GM06990 (cell line): ENCODE data around the gene OXA1L.
A peak's percentile ranks its signal among the peaks of the same experiment; 100 is the strongest.
"Not testable (repeated sequence)": the region's sequence is repeated elsewhere in the genome, so short reads cannot be mapped to it uniquely, and the experiment has no call there.

Experiments used
- DNase-seq: peaks from one replicate; pipeline ENCODE4 v3.0.0-alpha.2; 2011; ENCODE audit not compliant: insufficient read length; ENCODE audit errors: extremely low read depth
- H3K27me3 ChIP-seq: replicated peaks from 2 replicates; pipeline ENCODE4 v1.6.0; 2011; ENCODE audit warnings: low read length; ENCODE audit not compliant: control insufficient read depth, insufficient read depth
- H3K36me3 ChIP-seq: 2 replicates; pipeline ENCODE4 v1.5.1; 2011; ENCODE audit warnings: low read length; ENCODE audit not compliant: control insufficient read depth, insufficient read depth
- H3K4me3 ChIP-seq: replicated peaks from 2 replicates; pipeline ENCODE4 v1.5.1; 2011; ENCODE audit warnings: low read depth, mild to moderate bottlenecking, control low read depth, low read length
- TF ChIP-seq, protein P1 (sequence below): IDR thresholded peaks from 2 replicates; pipeline ENCODE4 v1.5.1; 2011; ENCODE audit warnings: low read length, control low read depth, mild to moderate bottlenecking, inconsistent platforms; ENCODE audit not compliant: insufficient read depth, poor library complexity, severe bottlenecking

The OXA1L gene

DNA sequence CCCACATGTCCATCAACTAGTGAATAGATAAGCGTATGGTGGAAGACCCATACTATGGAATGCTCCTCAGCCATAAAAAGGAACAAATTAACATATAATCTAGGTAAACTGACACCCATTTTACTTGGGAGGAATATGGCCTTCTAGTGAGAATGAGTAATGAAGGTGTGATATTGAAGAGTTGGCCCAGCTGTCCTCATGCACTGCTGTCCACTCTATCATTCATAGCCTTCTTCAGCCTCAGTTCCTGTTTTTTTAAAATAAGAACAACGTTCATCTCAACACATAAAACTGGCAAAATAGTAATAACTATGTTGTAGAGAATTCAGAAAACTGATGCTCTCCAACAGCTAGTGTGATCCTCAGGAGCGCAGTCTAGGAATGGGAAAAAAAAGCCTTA lies 26.5 kb upstream of the OXA1L start:
- TF ChIP-seq, protein P1, sequence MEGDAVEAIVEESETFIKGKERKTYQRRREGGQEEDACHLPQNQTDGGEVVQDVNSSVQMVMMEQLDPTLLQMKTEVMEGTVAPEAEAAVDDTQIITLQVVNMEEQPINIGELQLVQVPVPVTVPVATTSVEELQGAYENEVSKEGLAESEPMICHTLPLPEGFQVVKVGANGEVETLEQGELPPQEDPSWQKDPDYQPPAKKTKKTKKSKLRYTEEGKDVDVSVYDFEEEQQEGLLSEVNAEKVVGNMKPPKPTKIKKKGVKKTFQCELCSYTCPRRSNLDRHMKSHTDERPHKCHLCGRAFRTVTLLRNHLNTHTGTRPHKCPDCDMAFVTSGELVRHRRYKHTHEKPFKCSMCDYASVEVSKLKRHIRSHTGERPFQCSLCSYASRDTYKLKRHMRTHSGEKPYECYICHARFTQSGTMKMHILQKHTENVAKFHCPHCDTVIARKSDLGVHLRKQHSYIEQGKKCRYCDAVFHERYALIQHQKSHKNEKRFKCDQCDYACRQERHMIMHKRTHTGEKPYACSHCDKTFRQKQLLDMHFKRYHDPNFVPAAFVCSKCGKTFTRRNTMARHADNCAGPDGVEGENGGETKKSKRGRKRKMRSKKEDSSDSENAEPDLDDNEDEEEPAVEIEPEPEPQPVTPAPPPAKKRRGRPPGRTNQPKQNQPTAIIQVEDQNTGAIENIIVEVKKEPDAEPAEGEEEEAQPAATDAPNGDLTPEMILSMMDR = no peak
- no peak overlapping the region for H3K4me3 ChIP-seq
- DNase-seq = no peak
- no peaks in the 10 kb centered on the region for H3K36me3 ChIP-seq
- H3K27me3 ChIP-seq = no peaks in the 10 kb centered on the region

DNA sequence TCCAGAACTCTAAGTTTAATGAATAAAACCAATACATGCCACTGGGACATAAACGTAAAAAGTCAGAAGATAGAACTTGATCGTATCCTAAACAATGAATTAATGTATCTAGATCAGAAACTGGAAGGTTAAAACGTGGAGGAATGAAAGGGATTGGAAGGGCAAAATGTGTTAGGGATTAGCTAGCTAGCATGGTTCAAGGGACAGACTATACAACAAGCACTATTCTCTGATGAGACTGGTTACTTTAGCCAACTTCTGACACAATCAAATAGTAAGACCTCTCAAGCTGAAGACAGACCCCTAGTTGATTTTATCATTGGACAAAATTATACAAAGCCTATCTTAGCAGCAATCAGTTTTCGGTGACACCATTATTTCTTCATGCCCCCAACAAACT lies 18.7 kb upstream of the OXA1L start:
- H3K4me3 ChIP-seq = no peak overlapping the region
- no peak for DNase-seq
- H3K27me3 ChIP-seq = no peaks in the 10 kb centered on the region
- no peaks in the 10 kb centered on the region for H3K36me3 ChIP-seq
- TF ChIP-seq, protein P1 = no peak

DNA sequence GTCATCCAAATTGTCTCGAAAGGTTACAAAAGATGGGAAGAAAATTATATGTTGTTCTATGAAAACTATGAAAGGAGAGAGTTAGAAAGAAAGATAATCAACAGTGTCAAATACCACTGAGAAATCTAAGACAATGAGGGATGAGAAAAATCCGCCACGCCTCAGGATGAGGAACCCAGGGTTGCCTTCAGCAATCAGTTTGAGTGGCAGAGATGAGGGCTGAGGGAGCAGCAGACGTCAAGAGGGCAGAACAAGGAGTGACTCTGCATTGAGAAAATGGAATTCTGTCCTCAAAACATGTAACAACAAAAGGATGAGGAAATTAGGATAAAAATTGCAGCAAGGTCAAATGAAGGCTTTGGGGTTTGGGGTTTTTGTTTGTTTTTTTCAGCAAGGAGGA lies 18.3 kb upstream of the OXA1L start:
- no peak for DNase-seq

DNA sequence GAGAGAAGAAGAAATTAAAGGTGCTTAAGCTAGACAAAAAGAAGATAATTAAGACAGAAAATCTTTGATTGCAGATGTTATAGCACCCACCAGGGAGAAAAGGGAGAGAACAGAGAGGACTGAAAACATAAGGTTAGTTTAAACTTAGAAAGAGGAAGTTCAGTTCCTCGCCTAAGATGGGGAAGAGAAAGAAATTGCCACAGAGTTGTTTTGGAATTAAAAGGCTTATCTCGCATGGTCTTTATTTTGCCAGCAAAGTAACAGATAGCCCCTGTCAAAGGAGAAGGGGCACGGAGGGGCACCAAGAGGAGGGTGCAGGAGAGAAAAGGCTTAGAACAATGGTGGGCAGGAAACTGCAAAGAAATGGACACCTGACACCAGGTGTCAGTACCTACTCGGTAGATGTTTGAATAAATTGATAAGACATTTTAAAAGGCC lies 17.8 kb upstream of the OXA1L start:
- DNase-seq = peak; percentile 17
- H3K4me3 ChIP-seq = no peak overlapping the region
- no peaks in the 10 kb centered on the region for H3K27me3 ChIP-seq
- TF ChIP-seq, protein P1 = no peak
- no peaks in the 10 kb centered on the region for H3K36me3 ChIP-seq

More for the DNA sequence above, 18.3 kb upstream of the OXA1L start:
- H3K27me3 ChIP-seq = no peaks in the 10 kb centered on the region
- TF ChIP-seq, protein P1 = no peak
- no peak overlapping the region for H3K4me3 ChIP-seq
- H3K36me3 ChIP-seq = no peaks in the 10 kb centered on the region

DNA sequence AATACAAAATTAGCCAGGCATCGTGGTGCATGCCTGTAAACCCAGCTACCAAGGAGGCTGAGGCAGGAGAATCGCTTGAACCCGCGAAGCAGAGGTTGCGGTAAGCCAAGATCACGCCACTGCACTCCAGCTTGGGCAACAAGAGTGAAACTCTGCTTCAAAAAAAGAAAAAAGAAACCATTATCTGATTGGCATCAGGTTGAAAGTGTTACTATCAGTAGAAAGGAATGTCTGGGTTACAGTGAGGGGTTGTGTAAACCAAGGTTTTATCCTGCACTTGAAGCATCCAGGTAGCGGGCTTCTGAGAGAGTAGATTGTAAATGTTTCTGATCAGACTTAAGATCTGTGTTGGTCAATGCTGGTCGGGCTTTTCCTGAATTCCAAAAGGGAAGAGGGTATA lies 14.1 kb upstream of the OXA1L start:
- no peaks in the 10 kb centered on the region for H3K36me3 ChIP-seq
- no peaks in the 10 kb centered on the region for H3K27me3 ChIP-seq
- no peak for DNase-seq
- no peak overlapping the region for H3K4me3 ChIP-seq
- TF ChIP-seq, protein P1 = no peak

DNA sequence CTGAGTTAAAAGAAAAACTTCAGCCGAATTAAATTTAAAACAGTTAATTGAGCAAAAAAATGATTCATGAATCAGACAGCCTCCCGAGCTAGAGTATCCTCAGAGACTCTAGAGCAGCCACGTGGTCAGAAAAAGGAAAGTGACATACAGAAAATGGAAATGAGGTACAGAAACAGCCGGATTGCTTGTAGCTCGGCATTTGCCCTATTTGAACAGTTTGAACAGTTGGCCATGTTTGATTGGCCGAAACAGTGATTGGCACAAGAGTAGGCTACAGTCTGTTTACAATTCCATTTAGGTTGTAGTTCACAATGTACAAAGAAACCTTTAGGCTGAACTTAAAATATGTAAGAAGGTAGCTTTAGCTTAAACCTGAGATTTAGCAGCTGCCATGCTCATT lies 12.9 kb upstream of the OXA1L start:
- no peak for DNase-seq
- Histone ChIP-seq H3K27me3 (no peaks in the 10 kb centered on the region), H3K4me3 (no peak overlapping the region), H3K36me3 (no peaks in the 10 kb centered on the region)
- TF ChIP-seq, protein P1 = no peak

DNA sequence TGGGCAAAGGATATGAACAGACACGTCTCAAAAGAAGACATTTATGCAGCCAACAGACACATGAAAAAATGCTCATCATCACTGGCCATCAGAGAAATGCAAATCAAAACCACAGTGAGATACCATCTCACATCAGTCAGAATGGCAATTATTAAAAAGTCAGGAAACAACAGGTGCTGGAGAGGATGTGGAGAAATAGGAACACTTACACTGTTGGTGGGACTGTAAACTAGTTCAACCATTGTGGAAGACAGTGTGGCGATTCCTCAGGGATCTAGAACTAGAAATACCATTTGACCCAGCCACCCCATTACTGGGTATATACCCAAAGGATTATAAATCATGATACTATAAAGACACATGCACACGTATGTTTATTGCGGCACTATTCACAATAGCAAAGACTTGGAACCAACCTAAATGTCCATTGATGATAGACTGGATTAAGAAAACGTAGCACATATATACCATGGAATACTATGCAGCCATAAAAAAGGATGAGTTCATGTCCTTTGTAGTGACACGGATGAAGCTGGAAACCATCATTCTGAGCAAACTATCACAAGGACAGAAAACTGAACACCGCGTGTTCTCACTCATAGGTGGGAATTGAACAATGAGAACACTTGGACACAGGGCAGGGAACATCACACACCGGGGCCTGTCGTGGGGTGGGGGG lies 8.4 kb upstream of the OXA1L start:
- H3K4me3 ChIP-seq, H3K36me3 ChIP-seq, DNase-seq, H3K27me3 ChIP-seq: not testable (repeated sequence)
